WTC11 (cell line): Measurements from ENCODE around the gene RFC3. TPM values are rescaled to one million over a fixed set of nuclear protein-coding genes. Genes with fewer than 3 reads are reported as not detected.

Experiments used
- CREB1 ChIP-seq: sonication (generic); formaldehyde crosslinking; IDR thresholded peaks from 2 replicates; pipeline ENCODE4 v1.8.0; 2023; ENCODE audit warnings: mild to moderate bottlenecking, missing genetic modification reagents
- CTCF ChIP-seq: fragments of 200-600 bp; IDR thresholded peaks from 2 replicates; pipeline ENCODE4 v1.8.0; 2022; ENCODE audit warnings: antibody characterized with exemption
- E2F1 ChIP-seq: sonication (generic); formaldehyde crosslinking; IDR thresholded peaks from 2 replicates; pipeline ENCODE4 v1.8.0; 2022; ENCODE audit warnings: mild to moderate bottlenecking, missing genetic modification reagents
- EMX1 ChIP-seq: fragments of 250-450 bp; sonication (Bioruptor Pico); IDR thresholded peaks from 2 replicates; pipeline ENCODE4 v1.8.0; 2021; ENCODE audit warnings: mild to moderate bottlenecking
- FOXK1 ChIP-seq: sonication (generic); formaldehyde crosslinking; IDR thresholded peaks from 2 replicates; pipeline ENCODE4 v1.8.0; 2022; ENCODE audit warnings: mild to moderate bottlenecking, moderate library complexity, missing genetic modification reagents
- FOXP1 ChIP-seq: sonication (generic); formaldehyde crosslinking; IDR thresholded peaks from 2 replicates; pipeline ENCODE4 v1.8.0; 2022; ENCODE audit warnings: missing genetic modification reagents, mild to moderate bottlenecking, moderate library complexity, borderline replicate concordance
- GABPB1 ChIP-seq: sonication (generic); formaldehyde crosslinking; IDR thresholded peaks from 2 replicates; pipeline ENCODE4 v1.8.1; 2023; ENCODE audit warnings: mild to moderate bottlenecking, missing genetic modification reagents
- HMGA2 ChIP-seq: fragments of 250-450 bp; sonication (Bioruptor Pico); IDR thresholded peaks from 2 replicates; pipeline ENCODE4 v1.4.0; 2021; ENCODE audit warnings: mild to moderate bottlenecking, moderate library complexity
- IRF2 ChIP-seq: sonication (generic); formaldehyde crosslinking; IDR thresholded peaks from 2 replicates; pipeline ENCODE4 v1.8.0; 2022; ENCODE audit warnings: low read depth, missing genetic modification reagents, borderline replicate concordance
- NFE2L1 ChIP-seq: sonication (generic); formaldehyde crosslinking; IDR thresholded peaks from 2 replicates; pipeline ENCODE4 v1.8.1; 2023; ENCODE audit warnings: missing genetic modification reagents
- NFYB ChIP-seq: sonication (generic); formaldehyde crosslinking; conservative IDR thresholded peaks from 2 replicates; pipeline ENCODE4 v1.8.0; 2022; ENCODE audit warnings: low read depth, missing genetic modification reagents
- TCF7 ChIP-seq: sonication (generic); formaldehyde crosslinking; IDR thresholded peaks from 2 replicates; pipeline ENCODE4 v1.8.0; 2022; ENCODE audit warnings: mild to moderate bottlenecking, low read depth, missing genetic modification reagents, moderate library complexity
- TEAD1 ChIP-seq: sonication (generic); formaldehyde crosslinking; IDR thresholded peaks from 2 replicates; pipeline ENCODE4 v1.8.0; 2022; ENCODE audit warnings: mild to moderate bottlenecking, missing genetic modification reagents
- TEAD4 ChIP-seq: sonication (generic); formaldehyde crosslinking; IDR thresholded peaks from 2 replicates; pipeline ENCODE4 v1.8.0; 2022; ENCODE audit warnings: mild to moderate bottlenecking, missing genetic modification reagents
- TP53 ChIP-seq: sonication (generic); formaldehyde crosslinking; IDR thresholded peaks from 2 replicates; pipeline ENCODE4 v1.8.1; 2023; ENCODE audit warnings: mild to moderate bottlenecking, missing genetic modification reagents
- ZNF138 ChIP-seq: sonication (generic); formaldehyde crosslinking; conservative IDR thresholded peaks from 2 replicates; pipeline ENCODE4 v1.8.1; 2022; ENCODE audit warnings: mild to moderate bottlenecking, moderate library complexity, missing genetic modification reagents
- ZNF219 ChIP-seq: sonication (generic); formaldehyde crosslinking; IDR thresholded peaks from 2 replicates; pipeline ENCODE4 v1.8.0; 2023; ENCODE audit warnings: missing genetic modification reagents, mild to moderate bottlenecking, borderline replicate concordance
- ZNF232 ChIP-seq: sonication (generic); formaldehyde crosslinking; IDR thresholded peaks from 2 replicates; pipeline ENCODE4 v1.8.0; 2022; ENCODE audit warnings: mild to moderate bottlenecking, missing genetic modification reagents
- ZNF281 ChIP-seq: sonication (generic); formaldehyde crosslinking; IDR thresholded peaks from 2 replicates; pipeline ENCODE4 v1.8.0; 2023; ENCODE audit warnings: mild to moderate bottlenecking, missing genetic modification reagents
- ZNF416 ChIP-seq: fragments of 250-450 bp; sonication (Bioruptor Pico); IDR thresholded peaks from 2 replicates; pipeline ENCODE4 v1.9.0; 2021; ENCODE audit warnings: mild to moderate bottlenecking, inconsistent platforms
- ZNF423 ChIP-seq: fragments of 250-450 bp; sonication (Bioruptor Pico); IDR thresholded peaks from 2 replicates; pipeline ENCODE4 v2.1.2; 2022; ENCODE audit warnings: mild to moderate bottlenecking, moderate library complexity
- ZNF671 ChIP-seq: fragments of 250-450 bp; sonication (Bioruptor Pico); IDR thresholded peaks from 2 replicates; pipeline ENCODE4 v1.8.0; 2021; ENCODE audit warnings: mild to moderate bottlenecking
- total RNA-seq: library from RNA; stranded (reverse); gene quantifications from 3 replicates; pipeline ENCODE4 v1.2.3, GENCODE V29; 2021
- TF ChIP-seq, protein P1 (sequence below): sonication (generic); formaldehyde crosslinking; IDR thresholded peaks from 2 replicates; pipeline ENCODE4 v1.8.1; 2022; ENCODE audit warnings: missing genetic modification reagents, borderline replicate concordance
- TF ChIP-seq, protein P2 (sequence below): sonication (generic); formaldehyde crosslinking; IDR thresholded peaks from 2 replicates; pipeline ENCODE4 v1.8.1; 2022; ENCODE audit warnings: mild to moderate bottlenecking, moderate library complexity, missing genetic modification reagents
- TF ChIP-seq, protein P3 (sequence below): sonication (generic); formaldehyde crosslinking; IDR thresholded peaks from 2 replicates; pipeline ENCODE4 v1.8.0; 2022; ENCODE audit warnings: mild to moderate bottlenecking, missing genetic modification reagents
- TF ChIP-seq, protein P4 (sequence below): sonication (generic); formaldehyde crosslinking; IDR thresholded peaks from 2 replicates; pipeline ENCODE4 v1.8.1; 2023; ENCODE audit warnings: mild to moderate bottlenecking, missing genetic modification reagents, moderate library complexity
- TF ChIP-seq, protein P5 (sequence below): sonication (generic); formaldehyde crosslinking; IDR thresholded peaks from 2 replicates; pipeline ENCODE4 v1.8.1; 2023; ENCODE audit warnings: mild to moderate bottlenecking, missing genetic modification reagents, moderate library complexity
- TF ChIP-seq, protein P6 (sequence below): fragments of 250-450 bp; sonication (Bioruptor Pico); IDR thresholded peaks from 2 replicates; pipeline ENCODE4 v1.9.0; 2021; ENCODE audit warnings: moderate library complexity, mild to moderate bottlenecking, inconsistent platforms, borderline replicate concordance
- TF ChIP-seq, protein P7 (sequence below): sonication (generic); formaldehyde crosslinking; IDR thresholded peaks from 2 replicates; pipeline ENCODE4 v1.8.0; 2023; ENCODE audit warnings: missing genetic modification reagents

The RFC3 gene
- total RNA-seq, 1 experiment from 2014 or later, result 37.0 TPM

DNA sequence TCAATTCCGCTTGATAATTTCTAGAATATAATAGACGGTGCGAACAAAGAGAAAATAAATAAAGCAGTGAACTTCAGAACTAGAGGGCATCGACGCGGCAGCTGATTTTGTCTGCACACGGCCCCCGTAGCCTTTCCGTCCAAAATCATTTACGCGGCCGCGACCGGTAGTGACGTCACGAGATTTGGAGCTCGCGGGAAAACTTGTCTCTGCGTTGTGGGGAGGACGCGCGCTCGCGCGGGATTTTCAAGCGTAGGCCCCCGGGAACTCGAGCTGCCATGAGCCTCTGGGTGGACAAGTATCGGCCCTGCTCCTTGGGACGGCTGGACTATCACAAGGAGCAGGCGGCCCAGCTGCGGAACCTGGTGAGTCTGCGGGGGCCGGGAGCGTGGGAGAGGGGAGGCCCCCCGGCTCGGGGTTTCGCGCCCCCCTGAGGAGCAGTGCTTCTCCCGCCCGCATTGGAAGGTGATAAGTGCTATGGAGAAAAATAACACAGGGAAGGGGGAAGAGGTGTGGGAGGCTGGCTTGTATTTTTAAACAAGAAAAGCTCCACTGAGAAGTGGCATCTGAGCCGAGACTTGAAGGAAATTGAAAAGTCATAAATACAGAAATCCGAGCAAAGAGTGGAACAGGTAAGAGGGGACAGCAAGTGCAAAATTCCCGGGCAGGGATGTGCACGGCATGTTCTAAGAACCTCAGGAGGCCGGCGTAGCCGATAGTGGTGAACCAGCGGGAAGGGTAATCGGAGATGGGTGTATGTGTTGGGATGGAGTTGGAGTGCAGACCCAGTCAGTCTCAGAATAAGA, at the start of gene RFC3 (continued):
- no peak for TF ChIP-seq TCF7 (CRISPR knock-in tag)
- peak; percentile 87 for TF ChIP-seq GABPB1 (CRISPR knock-in tag)
- peak; percentile 60; the same call in 1 of the 2 replicates for TF ChIP-seq FOXK1
- no peak for TF ChIP-seq ZNF219
- no peak for TF ChIP-seq IRF2 (CRISPR knock-in tag)
- no peak for TF ChIP-seq HMGA2
- TF ChIP-seq TEAD1 (CRISPR knock-in tag), result no peak
- TF ChIP-seq, protein P1, sequence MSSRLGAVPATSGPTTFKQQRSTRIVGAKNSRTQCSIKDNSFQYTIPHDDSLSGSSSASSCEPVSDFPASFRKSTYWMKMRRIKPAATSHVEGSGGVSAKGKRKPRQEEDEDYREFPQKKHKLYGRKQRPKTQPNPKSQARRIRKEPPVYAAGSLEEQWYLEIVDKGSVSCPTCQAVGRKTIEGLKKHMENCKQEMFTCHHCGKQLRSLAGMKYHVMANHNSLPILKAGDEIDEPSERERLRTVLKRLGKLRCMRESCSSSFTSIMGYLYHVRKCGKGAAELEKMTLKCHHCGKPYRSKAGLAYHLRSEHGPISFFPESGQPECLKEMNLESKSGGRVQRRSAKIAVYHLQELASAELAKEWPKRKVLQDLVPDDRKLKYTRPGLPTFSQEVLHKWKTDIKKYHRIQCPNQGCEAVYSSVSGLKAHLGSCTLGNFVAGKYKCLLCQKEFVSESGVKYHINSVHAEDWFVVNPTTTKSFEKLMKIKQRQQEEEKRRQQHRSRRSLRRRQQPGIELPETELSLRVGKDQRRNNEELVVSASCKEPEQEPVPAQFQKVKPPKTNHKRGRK, result no peak
- no peak for TF ChIP-seq NFYB (CRISPR knock-in tag)
- TF ChIP-seq ZNF671 (CRISPR knock-in tag), result no peak
- TF ChIP-seq, protein P2, sequence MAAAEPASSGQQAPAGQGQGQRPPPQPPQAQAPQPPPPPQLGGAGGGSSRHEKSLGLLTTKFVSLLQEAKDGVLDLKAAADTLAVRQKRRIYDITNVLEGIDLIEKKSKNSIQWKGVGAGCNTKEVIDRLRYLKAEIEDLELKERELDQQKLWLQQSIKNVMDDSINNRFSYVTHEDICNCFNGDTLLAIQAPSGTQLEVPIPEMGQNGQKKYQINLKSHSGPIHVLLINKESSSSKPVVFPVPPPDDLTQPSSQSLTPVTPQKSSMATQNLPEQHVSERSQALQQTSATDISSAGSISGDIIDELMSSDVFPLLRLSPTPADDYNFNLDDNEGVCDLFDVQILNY (CRISPR knock-in tag), result peak; percentile 97
- TF ChIP-seq ZNF281, result no peak
- TF ChIP-seq ZNF232, result no peak
- TF ChIP-seq EMX1, result no peak
- no peak for TF ChIP-seq CTCF
- no peak for TF ChIP-seq NFE2L1 (CRISPR knock-in tag)
- TF ChIP-seq TEAD4 (CRISPR knock-in tag), result no peak
- TF ChIP-seq, protein P3, sequence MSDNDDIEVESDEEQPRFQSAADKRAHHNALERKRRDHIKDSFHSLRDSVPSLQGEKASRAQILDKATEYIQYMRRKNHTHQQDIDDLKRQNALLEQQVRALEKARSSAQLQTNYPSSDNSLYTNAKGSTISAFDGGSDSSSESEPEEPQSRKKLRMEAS (CRISPR knock-in tag), result no peak
- TF ChIP-seq TP53 (CRISPR knock-in tag), result no peak
- TF ChIP-seq ZNF138 (CRISPR knock-in tag), result no peak
- TF ChIP-seq, protein P4, sequence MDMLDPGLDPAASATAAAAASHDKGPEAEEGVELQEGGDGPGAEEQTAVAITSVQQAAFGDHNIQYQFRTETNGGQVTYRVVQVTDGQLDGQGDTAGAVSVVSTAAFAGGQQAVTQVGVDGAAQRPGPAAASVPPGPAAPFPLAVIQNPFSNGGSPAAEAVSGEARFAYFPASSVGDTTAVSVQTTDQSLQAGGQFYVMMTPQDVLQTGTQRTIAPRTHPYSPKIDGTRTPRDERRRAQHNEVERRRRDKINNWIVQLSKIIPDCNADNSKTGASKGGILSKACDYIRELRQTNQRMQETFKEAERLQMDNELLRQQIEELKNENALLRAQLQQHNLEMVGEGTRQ (CRISPR knock-in tag), result no peak
- TF ChIP-seq ZNF416 (CRISPR knock-in tag), result no peak
- 0 out of 2 replicates have a peak, but pooled peaks have one; percentile 56 for TF ChIP-seq CREB1 (CRISPR knock-in tag)
- TF ChIP-seq E2F1, result no peak
- TF ChIP-seq, protein P5, sequence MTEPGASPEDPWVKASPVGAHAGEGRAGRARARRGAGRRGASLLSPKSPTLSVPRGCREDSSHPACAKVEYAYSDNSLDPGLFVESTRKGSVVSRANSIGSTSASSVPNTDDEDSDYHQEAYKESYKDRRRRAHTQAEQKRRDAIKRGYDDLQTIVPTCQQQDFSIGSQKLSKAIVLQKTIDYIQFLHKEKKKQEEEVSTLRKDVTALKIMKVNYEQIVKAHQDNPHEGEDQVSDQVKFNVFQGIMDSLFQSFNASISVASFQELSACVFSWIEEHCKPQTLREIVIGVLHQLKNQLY, result no peak
- TF ChIP-seq, protein P6, sequence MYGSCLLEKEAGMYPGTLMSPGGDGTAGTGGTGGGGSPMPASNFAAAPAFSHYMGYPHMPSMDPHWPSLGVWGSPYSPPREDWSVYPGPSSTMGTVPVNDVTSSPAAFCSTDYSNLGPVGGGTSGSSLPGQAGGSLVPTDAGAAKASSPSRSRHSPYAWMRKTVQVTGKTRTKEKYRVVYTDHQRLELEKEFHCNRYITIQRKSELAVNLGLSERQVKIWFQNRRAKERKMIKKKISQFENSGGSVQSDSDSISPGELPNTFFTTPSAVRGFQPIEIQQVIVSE (CRISPR knock-in tag), result no peak
- TF ChIP-seq FOXP1 (CRISPR knock-in tag), result no peak
- TF ChIP-seq, protein P7, sequence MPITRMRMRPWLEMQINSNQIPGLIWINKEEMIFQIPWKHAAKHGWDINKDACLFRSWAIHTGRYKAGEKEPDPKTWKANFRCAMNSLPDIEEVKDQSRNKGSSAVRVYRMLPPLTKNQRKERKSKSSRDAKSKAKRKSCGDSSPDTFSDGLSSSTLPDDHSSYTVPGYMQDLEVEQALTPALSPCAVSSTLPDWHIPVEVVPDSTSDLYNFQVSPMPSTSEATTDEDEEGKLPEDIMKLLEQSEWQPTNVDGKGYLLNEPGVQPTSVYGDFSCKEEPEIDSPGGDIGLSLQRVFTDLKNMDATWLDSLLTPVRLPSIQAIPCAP (CRISPR knock-in tag), result peak; percentile 58; the same call in 1 of the 2 replicates
- no peak for TF ChIP-seq ZNF423 (CRISPR knock-in tag)
